ENCODE data around the gene NFE2L1.

NFE2L1 gene

DNA sequence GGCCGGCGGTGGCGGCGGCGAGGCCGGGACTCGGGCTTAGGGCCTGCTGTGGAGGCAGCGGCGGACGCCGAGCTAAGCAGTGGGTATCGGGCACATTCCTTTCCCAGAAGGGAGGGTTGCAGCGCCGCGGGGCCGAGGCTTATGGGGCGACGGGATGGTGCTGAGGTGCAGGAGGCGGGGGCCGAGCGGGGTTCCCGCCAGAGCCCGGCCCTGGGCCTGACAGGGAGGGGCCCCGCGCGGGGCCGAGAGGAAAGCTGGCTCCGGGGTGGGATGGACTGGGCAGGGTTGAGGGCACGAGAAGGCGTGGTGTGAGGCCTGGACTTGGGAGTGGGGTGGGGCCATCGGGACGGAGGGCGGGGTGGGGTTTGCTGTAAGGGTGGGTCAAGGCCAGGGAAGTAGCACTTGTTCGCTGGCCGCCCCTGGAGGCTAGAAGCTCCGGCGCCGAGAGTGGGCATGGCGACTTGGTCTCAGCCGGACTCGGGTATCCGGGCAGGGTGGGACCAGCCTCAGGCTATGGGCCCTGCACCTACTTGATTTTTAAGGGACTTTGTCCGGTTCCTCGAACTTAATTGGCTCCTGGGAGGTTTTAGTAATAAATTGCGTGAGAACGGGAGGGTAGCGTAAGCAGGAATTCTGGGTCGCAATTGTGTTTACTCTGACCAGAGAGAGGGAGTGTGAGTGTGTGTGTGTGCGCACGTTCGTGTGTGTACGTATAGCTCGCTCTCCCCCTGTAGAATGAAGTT lies 396 bp downstream of the NFE2L1 start:
- H3K9ac ChIP-seq: peak overlapping the region; percentile 93
- TF ChIP-seq, protein P1, sequence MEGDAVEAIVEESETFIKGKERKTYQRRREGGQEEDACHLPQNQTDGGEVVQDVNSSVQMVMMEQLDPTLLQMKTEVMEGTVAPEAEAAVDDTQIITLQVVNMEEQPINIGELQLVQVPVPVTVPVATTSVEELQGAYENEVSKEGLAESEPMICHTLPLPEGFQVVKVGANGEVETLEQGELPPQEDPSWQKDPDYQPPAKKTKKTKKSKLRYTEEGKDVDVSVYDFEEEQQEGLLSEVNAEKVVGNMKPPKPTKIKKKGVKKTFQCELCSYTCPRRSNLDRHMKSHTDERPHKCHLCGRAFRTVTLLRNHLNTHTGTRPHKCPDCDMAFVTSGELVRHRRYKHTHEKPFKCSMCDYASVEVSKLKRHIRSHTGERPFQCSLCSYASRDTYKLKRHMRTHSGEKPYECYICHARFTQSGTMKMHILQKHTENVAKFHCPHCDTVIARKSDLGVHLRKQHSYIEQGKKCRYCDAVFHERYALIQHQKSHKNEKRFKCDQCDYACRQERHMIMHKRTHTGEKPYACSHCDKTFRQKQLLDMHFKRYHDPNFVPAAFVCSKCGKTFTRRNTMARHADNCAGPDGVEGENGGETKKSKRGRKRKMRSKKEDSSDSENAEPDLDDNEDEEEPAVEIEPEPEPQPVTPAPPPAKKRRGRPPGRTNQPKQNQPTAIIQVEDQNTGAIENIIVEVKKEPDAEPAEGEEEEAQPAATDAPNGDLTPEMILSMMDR (IDR thresholded peaks at IDR 0.05): no peak
- no peaks in the 10 kb centered on the region for H3K36me3 ChIP-seq (ENCODE audit: control insufficient read depth, insufficient read depth, low read length)
- H2AFZ ChIP-seq: peak overlapping the region; percentile 97
- H3K4me1 ChIP-seq: peaks cover 34% of the 10 kb centered on the region
- H3K79me2 ChIP-seq: peaks cover 21% of the 10 kb centered on the region
- H3K9me3 ChIP-seq (ENCODE audit: control insufficient read depth, low read length): no peaks in the 10 kb centered on the region
- no peaks in the 10 kb centered on the region for H3K27me3 ChIP-seq (ENCODE audit: control insufficient read depth, insufficient read depth, low read length)
- H3K27ac ChIP-seq: peak overlapping the region; percentile 99
- H3K4me2 ChIP-seq (ENCODE audit: low read length): peak overlapping the region; percentile 97
- peak overlapping the region; percentile 99 for H3K4me3 ChIP-seq (ENCODE audit: low read depth, low read length)

DNA sequence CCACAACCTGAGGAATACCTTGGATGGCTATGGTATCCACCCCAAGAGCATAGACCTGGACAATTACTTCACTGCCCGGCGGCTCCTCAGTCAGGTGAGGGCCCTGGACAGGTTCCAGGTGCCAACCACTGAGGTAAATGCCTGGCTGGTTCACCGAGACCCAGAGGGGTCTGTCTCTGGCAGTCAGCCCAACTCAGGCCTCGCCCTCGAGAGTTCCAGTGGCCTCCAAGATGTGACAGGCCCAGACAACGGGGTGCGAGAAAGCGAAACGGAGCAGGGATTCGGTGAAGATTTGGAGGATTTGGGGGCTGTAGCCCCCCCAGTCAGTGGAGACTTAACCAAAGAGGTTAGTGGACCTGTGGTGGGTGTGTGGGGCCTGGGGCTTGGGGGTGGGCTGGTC lies 3.1 kb downstream of the NFE2L1 start:
- no peaks in the 10 kb centered on the region for H3K36me3 ChIP-seq (ENCODE audit: control insufficient read depth, insufficient read depth, low read length)
- H3K27ac ChIP-seq: peak overlapping the region; percentile 63
- no peaks in the 10 kb centered on the region for H3K9me3 ChIP-seq (ENCODE audit: control insufficient read depth, low read length)
- no peak overlapping the region for H3K4me3 ChIP-seq (ENCODE audit: low read depth, low read length)
- no peaks in the 10 kb centered on the region for H3K27me3 ChIP-seq (ENCODE audit: control insufficient read depth, insufficient read depth, low read length)
- H3K4me2 ChIP-seq (ENCODE audit: low read length): peak overlapping the region; percentile 6
- peaks cover 32% of the 10 kb centered on the region for H3K79me2 ChIP-seq
- no peak overlapping the region for H3K9ac ChIP-seq
- H3K4me1 ChIP-seq: peaks cover 53% of the 10 kb centered on the region
- TF ChIP-seq, protein P1 (IDR thresholded peaks at IDR 0.05): no peak
- H2AFZ ChIP-seq: no peak overlapping the region

GRCh38 chr17:48051706-48052486 lies 3.7 kb downstream of the NFE2L1 start:
- peak overlapping the region; percentile 6 for H3K4me2 ChIP-seq (ENCODE audit: low read length)
- no peaks in the 10 kb centered on the region for H3K36me3 ChIP-seq (ENCODE audit: control insufficient read depth, insufficient read depth, low read length)
- H3K4me1 ChIP-seq: peaks cover 51% of the 10 kb centered on the region
- no peaks in the 10 kb centered on the region for H3K27me3 ChIP-seq (ENCODE audit: control insufficient read depth, insufficient read depth, low read length)
- no peak overlapping the region for H2AFZ ChIP-seq
- no peak overlapping the region for H3K9ac ChIP-seq
- H3K9me3 ChIP-seq (ENCODE audit: control insufficient read depth, low read length): no peaks in the 10 kb centered on the region
- H3K4me3 ChIP-seq (ENCODE audit: low read depth, low read length): no peak overlapping the region
- H3K27ac ChIP-seq: peak overlapping the region; percentile 63
- TF ChIP-seq, protein P1 (IDR thresholded peaks at IDR 0.05): no peak
- peaks cover 32% of the 10 kb centered on the region for H3K79me2 ChIP-seq

DNA sequence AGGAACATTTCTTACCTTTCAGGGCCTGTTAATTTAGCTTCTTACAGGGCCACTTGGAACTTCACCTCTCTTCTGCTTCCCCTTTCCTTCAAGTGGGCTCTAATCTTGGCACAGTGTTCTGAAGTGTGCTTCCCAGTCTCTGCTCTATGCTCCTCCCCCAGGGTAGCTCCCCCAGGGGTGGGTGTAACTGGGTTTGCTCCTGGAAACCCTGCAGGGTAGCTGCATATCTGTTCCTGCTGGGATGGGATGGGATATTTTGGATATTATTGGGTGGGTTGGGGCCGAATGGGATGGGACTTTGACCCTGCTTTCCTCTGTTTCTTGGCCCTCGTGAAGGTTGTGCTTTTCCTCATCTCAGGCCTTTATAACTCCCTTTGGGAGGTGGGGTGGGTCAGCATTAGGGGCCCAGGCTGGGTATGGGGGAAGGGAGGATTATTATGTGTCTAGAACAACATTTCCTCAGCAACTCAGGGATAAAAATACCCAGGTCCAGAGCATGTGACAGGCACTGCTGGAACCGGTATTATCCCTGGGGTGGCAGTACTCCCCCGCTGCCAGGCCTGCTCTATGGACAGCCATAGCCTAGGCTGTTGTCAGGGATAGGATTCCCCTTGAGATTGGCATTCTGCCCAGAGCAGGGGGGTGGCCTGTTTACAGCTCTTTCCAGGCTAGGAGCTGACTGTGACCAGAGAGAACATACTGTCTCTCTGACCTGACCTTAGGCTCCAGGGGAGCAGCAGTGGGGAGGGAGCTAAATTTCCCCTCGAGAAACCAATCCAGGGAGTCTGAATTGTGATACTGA lies 5.0 kb downstream of the NFE2L1 start:
- H3K4me2 ChIP-seq (ENCODE audit: low read length): peak overlapping the region; percentile 58
- no peaks in the 10 kb centered on the region for H3K27me3 ChIP-seq (ENCODE audit: control insufficient read depth, insufficient read depth, low read length)
- no peaks in the 10 kb centered on the region for H3K9me3 ChIP-seq (ENCODE audit: control insufficient read depth, low read length)
- no peak overlapping the region for H3K9ac ChIP-seq
- peak overlapping the region; percentile 38 for H3K4me3 ChIP-seq (ENCODE audit: low read depth, low read length)
- H3K4me1 ChIP-seq: peaks cover 50% of the 10 kb centered on the region
- peak overlapping the region; percentile 71 for H2AFZ ChIP-seq
- TF ChIP-seq, protein P1 (IDR thresholded peaks at IDR 0.05): no peak
- peaks cover 32% of the 10 kb centered on the region for H3K79me2 ChIP-seq
- no peaks in the 10 kb centered on the region for H3K36me3 ChIP-seq (ENCODE audit: control insufficient read depth, insufficient read depth, low read length)
- peak overlapping the region; percentile 63 for H3K27ac ChIP-seq
